DMS79 (cell line): ENCODE results near the gene PPIF.

Experiments
- DNase-seq: peaks from one replicate; lab custom pipeline; 2025; lab: John Stamatoyannopoulos, UW

PPIF gene

GRCh38 chr10:79374312-79375191 lies 27.3 kb downstream of the PPIF start:
- no peak for DNase-seq

- no peak for DNase-seq
Measured at GRCh38 chr10:79375321-79376077, 28.2 kb downstream of the PPIF start.

GRCh38 chr10:79376078-79376628 lies 28.9 kb downstream of the PPIF start:
- DNase-seq = no peak

GRCh38 chr10:79376751-79377556 lies 29.7 kb downstream of the PPIF start:
- DNase-seq = no peak

- no peak for DNase-seq
Measured at GRCh38 chr10:79377557-79378382, 30.5 kb downstream of the PPIF start.

GRCh38 chr10:79378383-79378646 lies 31.0 kb downstream of the PPIF start:
- no peak for DNase-seq

- DNase-seq = no peak
Measured at GRCh38 chr10:79378647-79379511, 31.6 kb downstream of the PPIF start.

- DNase-seq = no peak
Measured at GRCh38 chr10:79379512-79380124, 32.3 kb downstream of the PPIF start.

- DNase-seq = no peak
Measured at GRCh38 chr10:79380125-79380945, 33.1 kb downstream of the PPIF start.

GRCh38 chr10:79380946-79381721 lies 33.9 kb downstream of the PPIF start:
- no peak for DNase-seq

GRCh38 chr10:79381804-79382221 lies 34.5 kb downstream of the PPIF start:
- DNase-seq = no peak

GRCh38 chr10:79382491-79382941 lies 35.2 kb downstream of the PPIF start:
- DNase-seq = no peak

GRCh38 chr10:79383974-79384606 lies 36.8 kb downstream of the PPIF start:
- DNase-seq = no peak

- DNase-seq = no peak
Measured at GRCh38 chr10:79384773-79385391, 37.6 kb downstream of the PPIF start.

GRCh38 chr10:79385392-79385795 lies 38.1 kb downstream of the PPIF start:
- DNase-seq = no peak

GRCh38 chr10:79385804-79386531 lies 38.7 kb downstream of the PPIF start:
- DNase-seq = no peak
